G401.6 (cell line): ENCODE data around the gene PRAF2.

Experiments used
- FAIRE-seq: peaks from 2 replicates; lab custom pipeline; 2012; peaks lifted over from hg19 to GRCh38; lab: Jason Lieb, UNC

PRAF2 gene

DNA sequence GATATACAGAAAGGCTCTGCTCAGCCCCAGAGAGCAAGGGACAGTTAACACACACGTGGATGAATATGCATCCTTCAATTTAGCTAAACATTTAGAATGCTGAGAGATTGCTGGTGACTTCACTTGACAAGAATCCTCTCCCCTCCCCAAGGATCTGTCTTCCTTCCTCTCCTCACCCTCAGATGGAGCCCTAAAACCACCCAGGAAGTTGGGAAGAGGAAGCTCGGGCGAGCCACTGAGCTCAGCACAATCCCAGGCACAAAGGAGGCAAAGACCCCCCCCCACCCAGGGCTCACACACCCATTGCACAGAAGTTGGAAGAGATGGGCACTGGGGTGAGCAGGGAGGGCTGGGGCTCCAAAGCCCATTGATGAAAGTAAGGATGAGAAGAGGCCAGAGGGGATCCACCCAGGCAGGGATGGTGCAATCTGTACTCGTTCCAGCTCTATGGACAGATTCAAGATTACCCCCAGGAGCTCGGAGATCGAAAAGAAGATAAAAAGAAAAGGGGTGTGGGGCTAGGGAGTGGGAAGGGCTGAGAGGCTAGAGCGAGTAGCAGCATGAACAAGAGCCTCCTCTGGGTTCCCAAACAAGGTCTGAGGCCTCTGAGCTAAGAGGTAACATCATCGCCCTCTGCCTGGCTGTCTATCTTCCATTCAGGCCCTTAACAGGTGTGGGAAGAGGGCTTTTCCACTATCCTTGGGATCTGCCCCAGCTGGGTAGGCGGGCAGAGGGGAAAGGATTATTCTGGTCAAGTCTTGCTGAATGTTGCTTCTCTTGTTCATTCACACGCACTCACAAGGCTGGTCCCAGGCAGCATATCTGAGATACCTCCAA, 31.8 kb downstream of the PRAF2 start:
- peak; percentile 84 for FAIRE-seq

GRCh38 chrX:49040376-49040955, 33.3 kb downstream of the PRAF2 start:
- FAIRE-seq, result no peak

DNA sequence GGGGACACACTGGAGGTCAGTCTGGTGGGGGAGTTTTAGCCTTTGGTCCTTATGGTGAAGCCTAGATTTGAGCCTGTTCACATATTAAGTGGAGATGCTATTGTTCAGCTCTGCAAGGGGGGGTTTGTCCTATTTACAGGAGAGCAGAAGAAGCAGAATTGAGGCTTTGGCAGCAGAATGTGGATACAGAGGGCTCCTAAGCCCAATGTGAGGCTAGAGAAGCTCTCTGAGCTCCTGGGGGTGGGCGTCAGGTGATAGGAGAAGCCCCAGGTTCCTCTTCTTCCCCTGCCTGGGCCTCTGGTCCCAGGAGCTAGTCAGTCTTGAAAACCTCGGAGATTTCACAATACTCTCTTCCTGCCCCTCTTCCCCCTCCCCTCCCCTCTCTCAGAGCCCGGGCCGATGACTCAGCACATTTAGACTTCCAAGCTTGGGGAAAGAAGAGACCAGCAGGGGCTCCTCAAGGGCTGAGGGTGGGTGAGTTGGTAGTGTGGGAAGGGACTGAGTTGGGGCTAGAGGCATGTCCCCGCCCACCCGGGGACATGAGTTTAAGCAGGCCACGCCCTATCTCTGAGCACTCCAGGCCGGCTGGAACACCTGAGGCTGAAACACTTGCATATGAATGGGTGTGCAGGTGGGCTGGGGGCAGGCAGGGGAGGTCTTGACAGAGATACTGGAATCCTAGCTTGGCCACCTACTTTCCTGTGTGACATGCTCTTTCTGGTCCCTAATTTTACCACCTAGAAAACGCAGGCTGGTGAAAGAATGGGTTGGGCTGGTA, 34.0 kb downstream of the PRAF2 start:
- peak; percentile 93 for FAIRE-seq

DNA sequence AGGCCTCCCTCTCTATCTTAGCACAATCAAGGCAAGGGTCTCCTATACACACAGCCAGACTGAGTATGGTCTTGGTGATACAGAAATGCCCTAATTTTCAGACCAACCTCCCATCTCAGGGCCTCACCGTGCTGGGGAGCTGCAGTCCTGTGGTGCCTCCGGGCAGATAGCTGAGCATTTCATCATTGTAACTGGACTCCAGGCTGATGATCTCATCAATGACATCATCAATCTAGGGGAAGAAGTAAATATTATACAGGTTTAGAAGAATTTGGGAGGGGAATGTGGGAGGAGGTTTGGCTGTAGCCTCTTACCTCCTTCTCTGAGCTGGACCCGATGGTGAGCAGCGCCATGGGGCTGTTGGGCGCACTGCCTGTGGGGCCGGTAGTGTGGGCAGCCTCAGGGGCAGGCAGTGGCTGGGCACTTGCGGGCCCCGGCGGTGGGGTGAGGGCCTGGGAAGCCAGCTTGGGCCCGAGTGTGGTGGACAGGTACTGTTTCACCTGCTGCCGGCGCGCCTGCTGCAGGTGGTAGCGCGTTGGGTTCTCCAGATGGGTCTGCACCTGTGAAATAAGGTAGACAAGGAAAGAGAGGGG, 35.8 kb downstream of the PRAF2 start:
- no peak for FAIRE-seq

GRCh38 chrX:49030283-49030682, 43.5 kb downstream of the PRAF2 start:
- no peak for FAIRE-seq

DNA sequence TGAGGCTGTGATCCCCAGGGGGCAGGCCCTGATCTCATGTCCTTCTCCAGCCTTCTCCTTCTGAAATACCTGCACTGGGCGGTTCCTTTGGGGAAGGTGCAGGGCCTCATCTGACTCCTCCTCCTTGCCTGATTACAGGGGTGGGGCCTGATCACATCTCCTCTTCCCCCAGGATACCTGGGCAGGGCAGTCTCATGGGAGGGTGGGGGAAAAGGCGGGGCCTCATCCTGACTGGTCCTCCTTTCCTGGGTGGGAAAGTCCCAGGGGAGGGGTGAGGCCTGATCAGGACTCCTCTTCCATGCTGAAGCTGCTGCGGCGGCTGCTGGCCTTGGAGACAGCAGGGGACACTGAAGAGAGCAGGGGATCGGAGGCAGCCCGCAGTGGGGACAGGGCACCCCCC, 43.9 kb downstream of the PRAF2 start:
- FAIRE-seq, result no peak
